Stomach (tissue), 9 donors: ENCODE measurements around the gene ETV5. TPM values are rescaled to one million over a fixed set of nuclear protein-coding genes. Genes with fewer than 3 reads are reported as not detected.
A peak's percentile ranks its signal among the peaks of the same experiment; 100 is the strongest.

ENCODE experiments used
- DNase-seq, 2 donors: peaks; one replicate each; pipeline versions ENCODE4 v3.0.0 to v3.0.0-alpha.2; 2013 to 2019
- H3K27ac ChIP-seq, 5 donors: fragments of 200-600 bp in 4 of 5; sonication (generic) in 4 of 5; one replicate each; pipeline ENCODE4 v1.5.1; 2013 to 2019; ENCODE audit warnings: mild to moderate bottlenecking in 1 of 5, moderate library complexity in 1 of 5
- H3K27me3 ChIP-seq, 3 donors: fragments of 200-600 bp; sonication (generic); one replicate each; pipeline ENCODE4 v1.5.1; 2017 to 2019; ENCODE audit warnings: mixed run types in 1 of 3
- H3K36me3 ChIP-seq, 4 donors: fragments of 200-600 bp; sonication (generic); 1 replicate in 3 of 4; 2 replicates in 1 of 4; pipeline ENCODE4 v1.5.1; 2016 to 2019
- H3K4me1 ChIP-seq, 4 donors: fragments of 200-600 bp; sonication (generic); one replicate each; pipeline ENCODE4 v1.5.1; 2016 to 2019
- H3K4me3 ChIP-seq, 4 donors: fragments of 200-600 bp; sonication (generic) in 3 of 4; one replicate each; pipeline ENCODE4 v1.5.1; 2016 to 2019; ENCODE audit warnings: mild to moderate bottlenecking in 1 of 4
- H3K9me3 ChIP-seq, 4 donors: fragments of 200-600 bp; sonication (generic); one replicate each; pipeline ENCODE4 v1.5.1; 2016 to 2019
- CTCF ChIP-seq, 7 experiments: fragments of 450-650 bp in 4 of 7; fragments of 200-600 bp in 3 of 7; sonication (generic) in 3 of 7; IDR thresholded peaks; one replicate each; pipeline ENCODE4 v1.5.1; 2016 to 2019; ENCODE audit warnings: antibody characterized with exemption in 7 of 7, control low read depth in 2 of 7, mild to moderate bottlenecking in 1 of 7
- EP300 ChIP-seq: sonication (generic); formaldehyde crosslinking; IDR thresholded peaks from one replicate; pipeline ENCODE4 v1.6.1; 2017; ENCODE audit warnings: antibody characterized with exemption
- POLR2A ChIP-seq, 4 donors: fragments of 450-650 bp; IDR thresholded peaks; one replicate each; pipeline ENCODE4 v1.6.1; 2016; ENCODE audit warnings: antibody characterized with exemption in 4 of 4, control low read depth in 2 of 4, mild to moderate bottlenecking in 1 of 4, moderate library complexity in 1 of 4
- POLR2AphosphoS5 ChIP-seq, 3 donors: sonication (generic); formaldehyde crosslinking; IDR thresholded peaks; one replicate each; pipeline ENCODE4 v1.6.1; 2016; ENCODE audit warnings: antibody characterized with exemption in 3 of 3
- WGBS, 5 donors: extraction: QIAGEN DNeasy Blood & Tissue Kit in 3 of 5; methylation state at CpG; one replicate each; pipeline versions ENCODE4 v1.1.5 to v1.1.7; 2013 to 2018; 5-methylcytosine and 5-hydroxymethylcytosine counted together
- intact Hi-C: fragments of 100-400 bp; cut with DNase I; formaldehyde crosslinking; loops from one replicate; pipeline ENCODE4 v1.15.1; 2023; ENCODE audit warnings: low total_unique reads
- polyA plus RNA-seq, 3 donors: library from polyadenylated mRNA; stranded (reverse); fragments of 200-250 nt; gene quantifications; one replicate each; pipeline ENCODE4 v1.2.3, GENCODE V29; 2013
- total RNA-seq, 5 donors: library from RNA; depleted of rRNA; stranded (reverse); fragments of >200 nt; gene quantifications; one replicate each; pipeline versions ENCODE4 v1.1.0 to v1.2.3, GENCODE V29; 2014 to 2016
- donor health status: healthy with polysubstance abuse.
- donor health status: Bipolar disorder and iron deficiency.
- donor health status: healthy.

Gene ETV5
- total and polyA plus RNA-seq, 8 donors, result 2.9 to 343 (median 17.7) TPM

GRCh38 chr3:186138272-186138981 is 29.5 kb upstream of the ETV5 start:
- Histone ChIP-seq H3K4me3 (no peak overlapping the region), H3K9me3 (no peaks in the 10 kb centered on the region), H3K4me1 (no peaks in the 10 kb centered on the region), H3K27ac (no peak overlapping the region), H3K36me3 (no peaks in the 10 kb centered on the region), H3K27me3 (no peaks in the 10 kb centered on the region)
- TF ChIP-seq EP300 (no peak), CTCF (IDR thresholded peaks at IDR 0.05) (no peak)
- 72 to 78% (median 74%) methylated on average over 12 of the region's 12 CpGs for WGBS, 5 donors
- DNase-seq, result peak; percentile 31 to 58
- intact Hi-C loops, result no loop called here

- no peaks in the 10 kb centered on the region for H3K36me3 ChIP-seq
- H3K4me1 ChIP-seq, result no peaks in the 10 kb centered on the region
- H3K4me3 ChIP-seq, result no peak overlapping the region
- TF ChIP-seq EP300 (no peak), POLR2AphosphoS5 (IDR thresholded peaks at IDR 0.05) (no peak), CTCF (IDR thresholded peaks at IDR 0.05) (no peak), POLR2A (IDR thresholded peaks at IDR 0.05) (no peak)
- no peaks in the 10 kb centered on the region for H3K27me3 ChIP-seq
- H3K27ac ChIP-seq, result no peak overlapping the region
- intact Hi-C loops, result no loop called here
- no peaks in the 10 kb centered on the region for H3K9me3 ChIP-seq
- WGBS, 5 donors, result 85 to 93% (median 91%) methylated on average over 15 of the region's 15 CpGs
- DNase-seq, result no peak
Observed at GRCh38 chr3:186137051-186137685, 28.3 kb upstream of the ETV5 start.

- H3K9me3 ChIP-seq, result no peaks in the 10 kb centered on the region
- intact Hi-C loops, result no loop called here
- H3K27ac ChIP-seq, result no peak overlapping the region
- TF ChIP-seq CTCF (IDR thresholded peaks at IDR 0.05) (no peak), EP300 (no peak), POLR2AphosphoS5 (IDR thresholded peaks at IDR 0.05) (no peak), POLR2A (IDR thresholded peaks at IDR 0.05) (no peak)
- WGBS, 5 donors, result 68 to 90% (median 77%) methylated on average over 4 to 5 of the region's 5 CpGs
- DNase-seq, result no peak
- no peak overlapping the region for H3K4me3 ChIP-seq
- no peaks in the 10 kb centered on the region for H3K4me1 ChIP-seq
- no peaks in the 10 kb centered on the region for H3K36me3 ChIP-seq
- no peaks in the 10 kb centered on the region for H3K27me3 ChIP-seq
Observed at GRCh38 chr3:186133980-186134379, 25.1 kb upstream of the ETV5 start.

GRCh38 chr3:186132487-186132886 is 23.6 kb upstream of the ETV5 start:
- WGBS, 5 donors, result 80 to 96% (median 92%) methylated on average over 1 to 2 of the region's 2 CpGs
- intact Hi-C loops, result no loop called here

More at GRCh38 chr3:186132487-186132886, 23.6 kb upstream of the ETV5 start:
- no peak overlapping the region for H3K27ac ChIP-seq
- H3K9me3 ChIP-seq, result no peaks in the 10 kb centered on the region
- no peaks in the 10 kb centered on the region for H3K27me3 ChIP-seq
- no peak overlapping the region for H3K4me3 ChIP-seq
- DNase-seq, result no peak
- no peaks in the 10 kb centered on the region for H3K4me1 ChIP-seq
- H3K36me3 ChIP-seq, result no peaks in the 10 kb centered on the region
- TF ChIP-seq EP300, result no peak
- no peak for TF ChIP-seq POLR2AphosphoS5 (IDR thresholded peaks at IDR 0.05)
- no peak for TF ChIP-seq POLR2A (IDR thresholded peaks at IDR 0.05)
- TF ChIP-seq CTCF (IDR thresholded peaks at IDR 0.05), result no peak
